COLO668 (cell line): ENCODE measurements around the gene MAGI1.

Experiments
- DNase-seq: peaks from one replicate; lab custom pipeline; 2025; ENCODE audit not compliant: unreplicated experiment; lab: John Stamatoyannopoulos, UW

The MAGI1 gene

GRCh38 chr3:65948841-65949573, 89.7 kb downstream of the MAGI1 start:
- DNase-seq: no peak

DNA sequence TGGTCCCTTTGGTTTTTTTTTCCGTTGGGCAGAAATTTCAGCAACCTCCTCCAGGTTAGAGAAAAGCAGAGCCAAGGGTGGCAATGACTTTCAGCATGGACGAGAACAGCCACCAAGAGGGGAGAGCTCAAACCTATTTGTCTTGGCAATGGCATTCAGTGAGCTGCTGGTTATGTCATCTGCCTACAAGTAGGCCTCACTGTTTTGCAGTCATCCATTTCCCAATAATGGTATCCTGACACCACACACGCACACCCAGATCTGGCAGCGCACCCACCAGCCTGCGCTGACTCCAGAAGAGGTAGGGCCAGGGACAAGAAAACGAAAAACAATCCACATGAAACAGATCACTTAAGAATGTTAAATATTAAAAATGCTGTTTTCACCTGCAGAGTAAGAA, 92.3 kb downstream of the MAGI1 start:
- no peak for DNase-seq

DNA sequence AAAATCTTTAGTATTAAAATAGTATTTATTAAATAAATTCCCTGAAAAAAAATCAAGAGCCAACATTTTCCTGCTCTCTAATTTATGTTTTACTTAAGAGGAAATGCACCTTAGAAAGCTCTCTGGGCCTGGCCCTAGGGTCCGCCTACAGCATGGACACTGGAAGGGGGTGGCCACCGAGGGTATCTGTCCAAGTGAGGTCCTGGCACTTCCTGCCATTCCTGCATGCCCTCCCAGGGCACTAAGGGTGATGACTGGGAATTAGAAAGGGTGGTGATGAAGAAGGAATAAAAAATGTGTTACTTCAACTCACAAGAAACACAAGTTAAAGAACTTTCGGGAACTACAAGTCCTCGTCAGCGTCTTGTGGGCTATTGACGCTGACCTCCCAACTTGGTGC, 92.8 kb downstream of the MAGI1 start:
- DNase-seq: no peak

- no peak for DNase-seq
Observed at GRCh38 chr3:65945480-65945879, 93.2 kb downstream of the MAGI1 start.

GRCh38 chr3:65944252-65944651, 94.5 kb downstream of the MAGI1 start:
- no peak for DNase-seq

DNA sequence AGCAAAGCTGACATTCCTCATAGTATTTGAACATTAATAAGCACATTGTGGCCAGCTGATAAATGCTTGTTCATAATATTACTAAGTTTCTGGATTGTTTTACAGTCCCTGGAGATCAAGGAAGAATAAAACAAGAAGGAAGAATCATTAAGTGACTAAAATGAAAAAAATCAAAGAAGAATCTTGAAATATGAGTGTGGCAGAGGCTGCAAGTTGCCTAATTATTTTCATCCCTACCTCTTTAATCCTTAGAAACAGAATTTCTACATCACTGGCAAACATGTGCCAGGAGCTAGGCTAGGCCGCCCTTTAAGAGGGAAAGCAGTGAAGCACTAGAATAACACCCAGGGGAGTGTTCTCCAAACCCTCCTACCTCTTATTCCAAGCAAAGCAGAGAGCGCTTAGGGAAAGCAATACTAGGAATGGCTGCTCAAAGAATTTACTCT, 98.9 kb downstream of the MAGI1 start:
- no peak for DNase-seq

GRCh38 chr3:65939184-65939583, 99.5 kb downstream of the MAGI1 start:
- no peak for DNase-seq

DNA sequence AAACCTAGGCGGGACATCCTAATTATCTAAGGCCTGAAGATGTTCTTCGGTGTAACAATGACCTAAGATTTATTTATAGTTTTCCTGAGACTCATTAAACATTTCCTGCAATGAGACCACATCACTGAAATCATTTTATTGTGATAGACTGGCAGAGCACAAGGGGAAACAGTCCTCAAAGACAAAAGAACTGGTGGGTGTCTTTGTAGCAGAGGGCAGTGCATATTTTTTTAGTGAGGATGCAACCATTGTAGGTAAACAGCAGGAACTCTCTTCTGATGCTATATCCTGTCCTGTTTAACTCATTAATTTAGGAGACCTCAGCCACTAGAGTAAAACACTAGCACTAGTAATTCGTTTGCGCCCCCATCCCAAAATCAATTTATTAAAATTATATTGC, 100.0 kb downstream of the MAGI1 start:
- no peak for DNase-seq

DNA sequence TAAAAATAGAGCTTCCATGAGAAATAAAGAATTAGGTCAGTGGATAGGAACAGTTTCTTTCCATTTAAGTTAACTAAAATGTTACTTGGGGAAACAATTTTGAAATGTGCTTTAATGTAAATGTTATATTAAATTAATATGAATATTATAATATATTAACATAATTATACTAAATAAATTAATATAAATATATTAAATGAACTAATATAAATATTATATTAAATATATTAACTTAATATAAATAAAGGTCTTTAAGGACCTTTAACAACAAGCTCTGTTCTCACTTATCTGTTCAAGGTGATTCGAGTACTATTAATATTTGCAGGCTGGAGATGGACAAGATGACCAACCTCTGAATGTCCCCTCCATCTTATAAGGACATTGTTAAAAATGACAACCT, 100.6 kb downstream of the MAGI1 start:
- no peak for DNase-seq

- no peak for DNase-seq
Observed at GRCh38 chr3:65936908-65937638, 101.6 kb downstream of the MAGI1 start.

DNA sequence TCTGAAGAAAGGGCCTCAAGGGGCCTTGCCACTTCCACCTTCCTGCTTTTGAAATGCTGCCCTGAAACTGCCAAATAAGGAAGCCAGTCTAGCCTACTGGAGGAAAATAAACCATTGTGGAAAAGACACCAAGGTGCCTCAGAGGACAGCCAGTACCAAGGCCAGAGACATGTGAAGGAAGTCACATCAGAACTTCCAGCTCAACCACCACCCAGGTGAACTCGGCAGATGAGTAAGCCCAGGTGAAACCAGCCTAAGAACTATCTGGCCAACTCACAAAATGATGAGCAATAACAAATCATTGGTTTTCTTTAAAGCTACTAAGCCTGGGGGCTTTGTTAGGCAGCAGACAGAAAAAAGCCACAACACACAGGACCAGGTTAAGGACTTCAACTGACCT, 103.0 kb downstream of the MAGI1 start:
- no peak for DNase-seq

DNA sequence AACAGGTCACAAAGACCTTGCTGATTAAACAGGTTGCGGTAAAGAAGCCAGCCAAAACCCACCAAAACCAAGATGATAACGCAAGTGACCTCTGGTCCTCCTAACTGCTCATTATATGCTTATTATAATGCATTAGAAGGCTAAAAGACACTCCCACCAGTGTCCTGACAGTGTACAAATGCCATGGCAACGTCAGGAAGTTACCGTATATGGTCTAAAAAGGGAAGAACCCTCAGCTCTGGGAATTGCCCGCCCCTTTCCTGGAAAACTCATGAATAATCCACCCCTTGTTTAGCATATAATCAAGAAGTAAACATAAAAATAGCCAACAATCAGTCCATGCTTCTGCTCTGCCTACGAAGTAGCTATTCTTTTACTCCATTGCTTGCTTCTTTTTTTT, 108.1 kb downstream of the MAGI1 start:
- no peak for DNase-seq

DNA sequence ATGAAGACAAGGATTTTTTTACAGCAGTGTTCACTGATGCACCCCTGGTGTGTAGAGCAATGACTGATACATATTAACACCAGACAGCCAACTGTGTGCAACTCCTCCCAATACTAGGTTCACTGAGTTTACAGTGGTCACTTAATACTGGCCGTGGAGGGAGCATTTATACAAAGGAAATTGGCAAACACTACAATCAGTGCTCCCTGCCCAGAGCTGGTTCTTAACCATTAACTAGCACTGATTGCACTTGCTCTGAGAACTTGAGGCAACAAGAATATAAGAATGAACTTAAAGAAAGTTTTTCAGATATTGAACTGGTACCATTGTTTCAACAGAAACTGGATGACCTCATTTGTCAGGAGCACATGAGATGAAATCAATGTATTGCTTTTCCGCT, 110.6 kb downstream of the MAGI1 start:
- DNase-seq: no peak

DNA sequence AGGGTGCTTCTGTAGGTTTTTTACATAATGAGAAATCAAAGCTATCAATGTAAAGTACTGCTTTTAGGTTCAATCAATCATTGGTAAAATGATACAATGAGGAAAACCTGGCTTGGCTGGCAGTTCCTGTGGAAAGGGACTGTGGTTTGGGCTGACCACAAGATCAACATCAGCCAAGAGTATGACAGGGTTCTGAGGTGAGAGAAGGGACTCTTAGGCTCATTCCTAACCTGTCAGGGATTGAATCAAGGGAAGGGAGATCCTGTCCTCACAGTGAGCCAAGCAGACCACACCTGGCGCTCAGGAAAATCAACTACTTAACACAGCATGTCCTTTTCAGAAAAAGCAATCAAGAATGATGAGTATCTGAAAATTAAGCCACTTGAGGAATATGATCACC, 111.1 kb downstream of the MAGI1 start:
- peak; percentile 50 for DNase-seq

- no peak for DNase-seq
Observed at GRCh38 chr3:65925254-65925954, 113.3 kb downstream of the MAGI1 start.

DNA sequence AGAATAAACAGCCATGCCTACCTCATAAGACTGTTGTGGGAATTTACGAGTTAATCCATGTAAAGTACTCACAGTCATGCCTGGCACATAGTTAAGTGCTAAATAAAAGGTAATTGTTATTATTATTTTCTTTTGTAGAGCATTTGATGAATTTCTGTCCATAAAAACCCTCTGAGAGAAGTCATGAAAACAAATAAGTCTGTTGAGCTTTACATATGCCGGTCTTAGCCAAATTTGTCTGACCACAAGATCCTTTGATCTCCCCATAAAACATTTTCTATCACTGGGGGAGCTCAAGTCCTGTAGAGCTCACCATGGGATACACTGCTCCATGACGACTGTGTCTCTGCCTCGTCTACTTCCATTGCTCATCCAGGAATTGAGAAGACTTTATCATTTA, 114.0 kb downstream of the MAGI1 start:
- DNase-seq: no peak

GRCh38 chr3:65922441-65922840, 116.3 kb downstream of the MAGI1 start:
- DNase-seq: no peak

DNA sequence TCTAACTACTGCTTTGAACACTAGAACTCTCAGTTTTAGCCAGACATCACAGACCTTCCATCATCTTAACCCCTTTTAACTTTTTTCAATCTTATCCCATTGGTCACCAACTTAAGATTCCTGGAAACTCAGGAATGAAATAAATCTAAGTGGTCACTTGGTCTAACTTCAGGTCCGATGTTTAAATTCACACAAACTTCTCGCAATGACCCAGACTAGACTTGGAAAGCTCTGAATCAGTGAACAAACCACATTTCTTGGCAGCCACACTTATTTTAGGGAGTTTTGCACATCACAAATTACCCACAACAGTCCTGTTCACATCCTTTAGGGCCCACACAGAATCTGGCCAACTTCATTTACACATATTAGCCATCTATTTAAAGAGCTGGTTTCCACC, 118.9 kb downstream of the MAGI1 start:
- DNase-seq: no peak

- DNase-seq: no peak
Observed at GRCh38 chr3:65915477-65915876, 123.2 kb downstream of the MAGI1 start.

- DNase-seq: no peak
Observed at GRCh38 chr3:65914740-65915367, 123.9 kb downstream of the MAGI1 start.

DNA sequence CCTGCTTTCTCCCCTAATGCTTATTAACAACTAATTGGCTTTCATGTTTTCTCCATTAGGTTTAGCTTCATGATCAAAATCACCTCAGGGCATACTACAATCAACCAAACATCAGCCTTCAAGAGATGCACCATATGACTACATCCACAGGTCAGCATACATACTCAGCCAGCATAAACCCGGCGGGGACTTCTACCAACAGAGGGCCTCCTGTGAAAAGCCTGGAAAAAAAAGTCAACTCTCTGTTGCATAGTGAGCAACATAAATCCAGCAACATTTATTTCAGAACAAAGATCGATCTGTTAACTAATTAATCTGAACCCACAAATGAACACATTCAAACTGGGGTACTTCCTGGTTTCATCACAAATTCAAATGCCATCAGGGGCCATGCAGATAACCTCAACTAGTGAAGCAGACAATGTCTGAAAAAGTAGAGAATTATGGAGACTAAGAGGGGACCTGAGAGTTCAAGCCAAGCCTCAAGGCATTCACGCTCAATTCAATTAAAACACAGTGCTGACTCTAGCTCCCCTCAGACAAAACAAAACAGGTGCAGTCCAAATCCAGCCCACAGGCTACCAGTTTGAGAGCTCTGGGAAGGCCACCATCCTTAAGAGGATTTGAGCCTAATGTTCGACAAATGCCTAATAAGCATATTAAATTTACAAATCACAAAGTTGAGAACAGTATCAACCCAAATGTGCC, 124.5 kb downstream of the MAGI1 start:
- no peak for DNase-seq
